SH-SY5Y (cell line): ENCODE data around the gene MARK3.

ENCODE experiments used
- GATA2 ChIP-seq: IDR thresholded peaks from 2 replicates; pipeline ENCODE4 v1.6.1; 2011; ENCODE audit warnings: mild to moderate bottlenecking, low read depth, low read length
- GATA3 ChIP-seq: IDR thresholded peaks from 2 replicates; pipeline ENCODE4 v1.6.1; 2011; ENCODE audit warnings: low read depth, mild to moderate bottlenecking, low read length, moderate library complexity

- no peak for TF ChIP-seq GATA3
- TF ChIP-seq GATA2, result no peak
Observed at GRCh38 chr14:103519837-103520212, 134.6 kb downstream of the MARK3 start.
